HG03159 (cell line): Measurements from ENCODE around the gene KRTAP10-1.

Source experiments
- ATAC-seq: cut with Tn5 transposase; IDR thresholded peaks from one replicate; pipeline ENCODE4 v1.9.1; 2021; ENCODE audit warnings: mild to moderate bottlenecking, moderate library complexity; ENCODE audit not compliant: unreplicated experiment

The KRTAP10-1 gene

DNA sequence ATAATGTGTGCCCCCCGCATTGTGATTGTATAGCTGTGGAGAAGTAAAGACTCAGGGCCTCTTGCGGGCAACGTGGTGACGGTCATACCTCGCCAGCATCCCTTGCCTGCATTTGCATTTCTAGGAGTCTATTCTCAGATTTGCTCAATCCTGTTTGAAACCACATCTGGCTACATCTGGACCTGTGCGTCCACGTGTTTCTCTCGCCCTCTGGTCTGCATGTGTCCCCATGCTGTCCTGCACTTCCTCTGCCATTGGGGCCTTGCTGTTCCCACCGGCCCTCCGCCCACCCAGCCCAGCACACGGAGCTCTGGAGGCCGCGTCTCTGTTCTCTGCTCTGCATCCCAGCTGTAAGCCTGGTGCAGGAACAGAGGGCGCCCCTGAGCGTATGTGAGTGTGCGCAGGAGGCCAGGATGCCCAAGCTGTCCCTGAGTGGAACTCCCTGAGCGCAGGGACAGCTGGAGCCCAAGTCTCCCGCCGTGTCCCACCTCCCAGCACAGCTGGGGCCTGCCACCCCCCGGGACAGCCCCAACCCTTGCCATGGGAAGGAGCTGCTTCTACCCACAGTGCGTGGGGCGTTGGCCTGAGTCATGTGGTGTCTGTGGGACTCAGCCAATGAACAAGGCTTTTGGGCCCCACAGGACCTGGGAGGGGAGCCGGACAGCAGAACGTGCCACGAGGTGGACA, 9.7 kb upstream of the KRTAP10-1 start:
- no peak for ATAC-seq

DNA sequence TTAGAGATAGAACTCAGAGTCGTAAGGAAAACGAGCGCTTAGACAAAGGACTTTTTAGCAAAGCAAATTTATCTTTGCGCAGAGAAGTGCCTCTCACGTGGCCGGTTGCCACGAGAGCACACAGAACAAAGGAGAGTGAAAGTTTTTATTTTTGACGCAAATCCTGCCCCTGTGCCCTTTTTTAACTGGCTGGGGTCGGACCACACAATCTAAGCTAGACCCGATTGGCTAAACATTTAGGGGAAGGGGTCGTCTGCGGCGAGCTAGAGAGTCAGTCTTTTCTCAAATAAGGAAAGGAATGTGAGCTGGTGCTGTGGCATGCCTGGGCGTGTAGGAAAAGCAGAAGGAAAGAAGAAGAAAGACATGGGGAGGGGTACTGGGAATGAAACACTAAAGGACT, 8.9 kb upstream of the KRTAP10-1 start:
- ATAC-seq = no peak

DNA sequence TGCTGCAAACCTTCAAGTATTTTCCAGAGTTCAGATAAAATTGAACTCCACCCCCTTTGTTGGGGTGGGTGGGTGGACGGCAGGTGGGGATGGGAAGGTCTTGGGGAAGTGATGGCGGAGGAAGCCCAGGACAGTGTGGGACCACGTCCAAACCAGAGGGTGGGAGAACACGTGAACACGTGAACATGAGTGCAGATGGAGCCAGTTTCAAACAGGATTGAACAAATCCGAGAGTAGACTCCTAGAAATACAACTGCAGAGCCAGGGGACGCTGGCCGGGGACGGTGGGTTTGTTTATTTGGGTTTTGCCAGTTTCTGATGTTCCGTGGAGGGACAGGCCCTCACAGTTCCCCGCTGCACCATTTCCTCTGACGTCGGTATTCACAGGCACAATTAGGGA, 8.4 kb upstream of the KRTAP10-1 start:
- no peak for ATAC-seq

DNA sequence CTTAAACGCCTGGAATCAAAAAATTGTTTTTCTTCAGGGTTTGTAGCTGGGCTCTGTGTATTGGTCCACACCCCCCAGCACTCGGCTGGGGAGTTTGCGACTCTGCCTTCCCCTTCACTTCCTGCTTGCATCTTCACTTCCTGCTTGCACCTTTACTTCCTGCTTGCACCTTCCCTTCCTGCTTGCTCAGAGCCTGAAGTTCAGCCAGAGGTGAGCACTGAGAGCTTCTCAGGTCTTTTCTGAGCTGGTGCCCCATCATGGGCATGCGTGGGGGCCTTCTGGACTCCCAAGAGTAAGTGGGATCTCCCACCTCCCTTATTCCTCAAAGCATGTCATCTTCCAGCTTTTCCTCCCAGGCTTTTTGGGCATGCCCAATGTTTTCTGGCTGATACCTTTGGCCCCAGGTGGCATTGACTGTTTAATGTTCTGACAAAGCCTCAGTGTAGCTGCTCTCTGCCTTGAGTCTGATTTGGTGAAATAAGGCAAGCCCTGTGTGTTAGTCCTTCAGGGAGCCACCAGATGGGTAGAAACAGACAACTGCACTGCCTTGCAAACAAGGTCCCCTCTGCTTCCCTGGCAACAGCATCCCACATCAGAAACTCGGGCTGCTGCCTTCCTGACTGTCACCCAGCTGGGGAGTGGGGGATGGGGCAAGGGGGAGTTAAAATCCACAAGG, 7.8 kb upstream of the KRTAP10-1 start:
- no peak for ATAC-seq

DNA sequence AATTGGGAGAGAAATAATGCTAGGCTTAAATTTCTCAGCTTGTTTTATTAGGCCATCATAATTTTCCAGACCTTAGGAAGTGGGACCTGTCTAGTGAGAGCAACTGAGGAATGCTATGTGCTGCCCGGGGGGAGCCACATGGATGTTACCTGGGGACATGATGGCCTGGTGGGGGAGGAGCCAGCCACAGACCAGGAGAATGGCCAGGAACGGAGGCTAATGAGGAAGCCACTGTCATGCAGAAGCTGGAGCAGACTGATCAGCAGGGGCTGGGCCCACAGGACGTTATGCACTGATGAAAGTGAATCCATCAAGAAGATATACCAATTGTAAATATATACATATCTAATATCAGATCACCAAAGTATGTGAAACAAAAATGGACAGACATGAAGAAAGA, 4.6 kb upstream of the KRTAP10-1 start:
- ATAC-seq = no peak

DNA sequence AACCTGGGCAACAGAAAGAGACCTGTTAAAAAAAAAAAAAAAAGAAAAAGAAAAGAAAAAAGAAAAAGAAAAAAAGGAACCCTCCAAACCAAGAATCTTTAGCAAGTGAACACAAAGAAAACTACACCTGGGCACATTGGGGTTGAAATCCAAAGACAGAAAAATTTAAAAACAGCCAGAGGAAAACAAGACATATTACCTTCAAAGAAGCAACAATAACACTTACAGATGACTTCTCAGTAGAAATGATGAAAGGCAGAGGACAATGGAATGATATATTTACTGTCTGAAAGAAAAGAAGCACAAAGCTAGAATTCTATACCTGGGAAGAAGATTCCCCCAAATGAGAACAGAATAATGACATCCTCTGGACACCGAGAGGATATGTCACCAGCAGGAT, 2.7 kb upstream of the KRTAP10-1 start:
- ATAC-seq = no peak

DNA sequence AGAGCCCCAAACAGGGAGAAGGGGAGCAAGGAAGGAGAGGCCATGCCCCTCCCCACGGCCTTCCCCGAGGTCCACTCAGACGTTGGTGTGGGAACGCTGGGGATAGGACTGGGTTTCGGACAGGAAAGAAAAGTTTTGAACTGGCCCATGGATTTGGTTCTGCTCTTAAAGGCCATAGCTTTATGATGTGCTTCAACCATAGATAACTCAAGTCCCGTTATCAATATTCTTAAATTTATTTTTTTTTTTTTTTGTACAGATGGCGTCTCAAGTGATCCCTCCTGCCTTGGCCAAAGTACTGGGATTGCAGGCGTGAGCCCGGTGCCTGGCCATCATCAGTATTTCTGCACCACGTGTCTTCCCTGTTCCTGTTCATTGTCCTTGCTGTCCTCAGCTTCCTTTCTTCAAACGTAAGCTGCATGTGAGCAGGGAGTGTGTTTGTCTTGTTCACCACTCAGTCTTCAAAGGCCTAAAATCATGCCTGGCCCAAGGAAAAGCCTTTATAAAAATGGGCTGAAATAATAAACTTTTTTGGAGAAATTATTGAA, 820 bp upstream of the KRTAP10-1 start:
- ATAC-seq = no peak

DNA sequence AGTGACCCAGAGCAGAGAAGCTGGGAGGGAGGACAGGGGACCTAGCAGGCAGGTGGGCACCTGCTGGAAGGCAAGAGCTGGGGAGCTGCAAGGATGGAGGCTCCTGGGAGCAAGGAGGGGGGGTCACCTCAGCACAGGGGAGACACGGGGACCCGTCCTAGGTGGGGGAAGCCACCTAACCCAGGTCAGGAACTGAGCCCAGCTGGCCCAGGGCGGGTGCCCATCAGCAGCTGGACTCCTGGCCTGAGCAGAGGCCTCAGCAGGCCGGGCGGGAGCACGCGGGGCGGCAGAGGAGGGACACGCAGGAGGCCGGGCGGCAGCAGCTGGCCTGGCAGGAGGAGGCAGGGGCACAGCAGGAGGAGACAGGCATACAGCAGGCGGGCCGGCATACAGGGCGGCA, 949 bp downstream of the KRTAP10-1 start:
- no peak for ATAC-seq

DNA sequence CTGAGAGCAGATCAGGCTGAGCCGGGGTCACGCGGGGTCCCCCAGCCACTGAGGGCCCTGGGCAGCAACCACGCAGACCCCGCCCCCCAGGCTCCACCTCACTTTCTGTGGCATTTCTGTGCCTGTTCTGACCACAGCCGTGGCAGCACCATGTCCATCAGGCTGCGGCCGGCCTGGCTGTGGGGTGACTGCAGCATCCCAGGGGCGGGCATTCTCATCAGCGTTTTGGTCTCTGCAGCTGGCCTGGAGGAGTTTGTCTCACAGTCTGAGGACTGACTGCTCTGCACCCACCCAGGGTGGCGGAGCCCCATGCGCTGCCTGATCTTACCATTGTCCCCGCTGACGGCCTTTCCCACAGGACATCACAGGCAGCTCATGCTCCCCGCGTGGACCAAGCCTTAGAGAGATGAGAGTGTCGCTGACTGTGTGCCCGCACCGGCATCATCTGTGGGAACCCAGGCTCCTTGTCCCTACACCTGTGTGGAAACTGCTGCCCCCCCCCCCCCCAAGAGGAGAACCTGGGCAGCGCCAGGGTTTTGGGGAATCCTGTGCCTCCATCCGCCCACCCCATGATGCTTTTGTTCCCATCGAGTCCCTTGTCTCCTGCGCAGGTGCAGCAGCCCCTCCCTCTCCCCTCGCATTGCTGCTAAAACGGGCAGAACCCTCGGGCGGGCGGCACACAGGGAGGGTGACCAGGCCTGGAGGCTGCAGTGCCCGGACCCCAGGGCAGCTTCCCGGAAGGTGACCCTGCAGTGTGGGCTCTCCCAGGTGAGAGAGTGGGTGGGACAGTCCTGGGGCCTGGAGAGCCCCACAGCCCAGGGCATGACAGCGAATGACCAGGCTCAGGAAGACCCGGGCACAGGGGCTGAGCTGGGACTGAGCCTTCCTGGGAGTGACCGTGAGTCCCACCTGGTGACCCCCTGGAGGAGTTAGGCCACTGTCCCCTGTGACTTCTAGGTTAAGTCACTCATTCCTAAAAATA, 1.8 kb downstream of the KRTAP10-1 start:
- no peak for ATAC-seq

DNA sequence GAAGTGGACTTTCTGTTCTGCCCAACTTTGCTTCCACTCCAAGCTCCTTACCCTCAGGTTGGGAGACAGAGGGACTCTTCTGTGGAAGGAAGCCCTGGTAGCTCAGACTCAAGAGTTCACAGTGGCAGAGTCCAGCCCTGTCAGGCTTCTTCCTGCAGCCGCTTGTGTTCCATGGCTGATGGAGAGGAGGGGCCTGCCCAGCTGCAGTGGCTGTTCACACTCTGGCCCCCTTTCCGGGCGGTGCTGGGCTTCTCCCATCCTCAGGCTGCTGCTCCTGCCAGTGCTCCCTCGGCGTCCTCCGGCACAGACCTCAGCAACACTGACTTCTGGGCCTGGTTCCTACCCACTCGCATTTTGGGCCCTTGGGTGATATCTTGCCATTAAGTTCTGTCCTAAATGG, 4.0 kb downstream of the KRTAP10-1 start:
- no peak for ATAC-seq

DNA sequence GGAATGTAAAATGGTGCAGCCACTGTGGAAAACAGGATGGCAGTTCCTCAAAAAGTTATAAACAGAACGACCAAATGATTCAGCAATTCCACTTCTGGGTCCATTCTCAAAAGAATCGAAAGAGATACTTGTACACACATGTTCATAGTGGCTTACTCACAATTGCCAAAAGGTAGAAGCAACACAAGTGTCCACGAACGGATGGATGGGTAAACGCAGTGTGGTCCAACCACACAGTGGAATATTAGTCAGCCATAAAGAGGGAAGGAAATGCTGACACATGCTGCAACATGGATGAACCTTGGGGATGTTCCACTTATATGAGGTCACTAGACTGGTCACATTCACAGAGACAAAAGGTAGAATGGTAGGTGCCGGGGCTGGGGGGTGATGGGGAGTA, 5.3 kb downstream of the KRTAP10-1 start:
- no peak for ATAC-seq

DNA sequence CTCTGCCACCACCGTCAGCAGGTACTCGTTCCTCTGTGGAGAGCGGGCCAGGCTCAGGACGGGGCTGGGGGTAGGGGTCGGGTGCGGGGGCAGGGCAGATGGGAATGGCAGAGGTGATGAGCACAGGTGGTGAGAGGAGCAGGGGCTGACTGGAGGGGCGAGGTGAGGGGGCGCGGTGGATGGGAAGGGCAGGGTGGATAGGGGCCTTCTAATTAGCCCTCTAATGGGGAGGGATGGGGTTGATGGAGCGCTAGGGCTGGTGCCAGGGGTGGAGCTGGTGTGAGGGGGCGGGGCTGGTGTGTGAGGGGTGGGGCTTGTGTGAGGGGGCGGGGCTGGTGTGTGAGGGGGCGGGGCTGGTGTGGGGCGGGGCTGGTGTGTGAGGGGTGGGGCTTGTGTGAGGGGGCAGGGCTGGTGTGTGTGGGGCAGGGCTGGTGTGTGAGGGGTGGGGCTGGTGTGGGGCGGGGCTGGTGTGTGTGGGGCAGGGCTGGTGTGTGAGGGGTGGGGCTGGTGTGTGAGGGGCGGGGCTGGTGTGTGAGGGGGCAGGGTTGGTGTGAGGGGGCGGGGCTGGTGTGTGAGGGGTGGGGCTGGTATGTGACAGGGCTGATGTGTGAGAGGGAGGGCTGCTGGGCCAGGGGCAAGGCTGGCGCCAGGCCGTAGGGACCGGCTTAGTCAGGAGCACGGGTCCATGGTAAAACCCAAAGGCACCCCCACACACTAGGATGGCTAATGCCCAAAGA, 5.9 kb downstream of the KRTAP10-1 start:
- no peak for ATAC-seq

DNA sequence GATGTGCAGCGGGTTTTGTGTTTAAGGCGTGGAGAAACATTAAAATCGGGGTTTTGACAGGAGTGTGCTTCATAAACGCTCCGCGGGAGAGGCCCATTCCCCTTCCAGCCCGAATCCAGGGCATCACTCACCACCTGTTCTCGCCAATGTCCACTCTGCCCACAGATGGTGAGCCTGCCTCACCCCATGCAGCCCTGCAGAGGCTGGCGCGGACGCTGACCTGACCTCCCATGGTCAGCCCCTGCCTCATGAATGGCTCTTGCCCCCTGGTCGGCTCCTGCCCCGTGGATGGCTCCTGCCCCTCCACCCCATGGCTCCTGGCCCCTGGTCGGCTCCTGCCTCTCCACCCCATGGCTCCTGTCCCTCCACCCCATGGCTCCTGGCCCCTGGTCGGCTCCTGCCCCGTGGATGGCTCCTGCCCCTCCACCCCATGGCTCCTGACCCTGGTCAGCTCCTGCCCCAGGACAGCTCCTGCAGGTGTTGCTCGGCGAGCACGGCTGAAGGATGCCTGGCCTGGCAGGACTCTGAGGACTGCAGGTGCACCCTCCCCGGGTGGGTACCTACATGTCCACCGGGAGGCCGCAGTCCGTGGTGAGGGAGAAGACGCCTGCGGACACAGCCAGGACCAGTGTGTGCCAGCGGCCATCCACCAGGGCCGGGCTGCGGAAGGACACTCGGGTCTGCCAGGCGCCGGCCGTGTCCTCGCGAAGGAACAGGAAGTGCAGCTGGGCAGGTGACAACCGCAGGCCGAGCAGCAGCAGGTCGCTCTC, 6.7 kb downstream of the KRTAP10-1 start:
- ATAC-seq = no peak

DNA sequence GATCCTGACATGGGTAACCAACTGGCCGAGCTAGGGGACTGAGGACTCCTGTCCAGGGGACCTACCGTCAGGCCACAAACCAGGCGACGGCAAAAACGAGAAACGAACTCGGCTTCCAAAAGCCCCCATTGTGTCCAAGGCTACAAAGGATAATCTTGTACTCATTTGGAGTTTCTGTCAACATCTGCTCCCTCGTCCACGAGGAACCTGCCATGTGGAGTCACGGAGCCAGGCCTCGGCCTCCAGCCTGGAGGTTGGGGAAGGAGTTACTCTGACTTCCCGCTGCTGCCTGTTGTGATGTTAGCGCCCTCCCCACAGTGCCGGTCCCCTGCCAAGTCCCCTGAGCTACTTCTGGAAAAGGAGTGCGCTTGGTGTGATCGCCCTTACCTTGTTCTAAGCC, 7.3 kb downstream of the KRTAP10-1 start:
- no peak for ATAC-seq

DNA sequence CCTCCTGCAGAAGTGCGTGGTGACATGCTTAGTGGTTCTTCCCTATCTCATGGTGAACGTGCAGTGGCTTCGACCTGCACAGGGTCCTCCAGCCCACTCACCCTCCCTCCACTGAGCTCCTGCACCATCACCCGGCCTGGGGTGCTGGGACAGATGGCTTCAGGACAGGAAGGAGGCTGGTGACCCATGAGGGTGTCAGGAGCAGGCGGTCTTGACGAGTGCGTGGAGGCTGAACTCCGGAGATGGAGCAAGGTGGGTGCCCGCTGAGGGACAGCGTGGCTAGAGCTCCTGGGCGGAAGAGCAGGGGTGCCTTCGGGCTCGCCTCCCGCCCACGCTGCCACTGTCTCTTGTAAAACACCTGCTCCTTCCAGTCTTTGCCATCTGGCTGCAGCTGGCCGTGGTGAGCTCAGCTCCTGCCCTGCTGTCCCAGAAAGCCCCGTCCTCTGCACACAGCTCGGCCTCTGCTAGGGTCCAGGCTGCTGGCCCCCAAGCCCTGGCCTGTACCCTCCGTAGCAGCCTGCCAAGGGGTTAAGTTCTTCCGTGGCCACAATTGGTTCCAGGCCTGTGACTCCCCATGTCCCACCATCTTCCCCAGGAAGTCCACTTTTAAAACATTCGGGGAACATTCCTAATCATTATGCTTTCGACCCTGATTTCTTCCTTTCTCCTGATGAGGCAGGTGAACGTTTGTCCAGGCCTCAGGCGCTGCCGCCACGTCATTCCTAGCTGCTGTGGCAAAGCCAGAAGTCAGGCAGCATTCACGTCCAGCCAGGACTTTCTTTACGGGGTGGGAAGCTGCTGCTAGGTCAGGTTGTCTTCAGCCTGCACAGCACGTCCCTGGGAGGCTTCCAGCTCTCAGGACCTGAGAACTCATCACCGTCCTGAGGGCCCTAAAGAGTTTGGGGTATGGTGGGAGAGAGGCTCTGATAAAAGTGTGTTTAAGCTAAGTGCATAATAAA, 8.1 kb downstream of the KRTAP10-1 start:
- ATAC-seq = no peak

DNA sequence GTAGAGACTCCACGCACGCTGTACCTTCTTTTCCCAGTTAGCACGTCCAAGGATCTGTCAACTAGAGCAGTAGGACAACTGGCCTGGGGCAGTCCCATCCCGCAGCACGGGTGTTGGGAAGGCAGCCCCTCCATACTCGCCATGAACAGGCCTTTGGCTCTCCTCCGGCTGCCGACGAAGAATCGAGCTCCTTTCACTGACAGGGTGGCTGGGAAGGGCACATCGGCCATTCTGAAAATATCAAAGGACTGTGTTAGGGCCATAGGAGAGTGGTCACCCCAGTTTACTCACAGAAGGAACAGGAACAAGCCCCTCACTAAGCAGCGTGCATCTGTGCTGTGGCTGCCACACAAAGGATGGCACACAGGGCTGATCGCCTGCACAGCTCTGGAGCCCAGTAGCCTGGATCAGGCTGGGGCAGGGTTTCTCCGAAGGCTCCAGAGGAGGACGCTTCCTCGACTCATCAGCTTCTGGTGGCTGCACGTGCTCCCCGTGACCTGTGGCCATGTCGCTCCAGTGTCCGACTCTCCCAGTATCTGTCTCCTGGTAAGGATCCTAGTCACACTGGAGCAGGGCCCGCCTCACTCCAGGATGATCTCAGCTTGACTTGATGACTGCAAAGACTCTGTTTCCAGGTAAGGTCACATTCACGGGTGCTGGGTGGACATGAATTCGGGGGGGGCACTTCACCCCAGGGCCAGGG, 8.9 kb downstream of the KRTAP10-1 start:
- no peak for ATAC-seq

DNA sequence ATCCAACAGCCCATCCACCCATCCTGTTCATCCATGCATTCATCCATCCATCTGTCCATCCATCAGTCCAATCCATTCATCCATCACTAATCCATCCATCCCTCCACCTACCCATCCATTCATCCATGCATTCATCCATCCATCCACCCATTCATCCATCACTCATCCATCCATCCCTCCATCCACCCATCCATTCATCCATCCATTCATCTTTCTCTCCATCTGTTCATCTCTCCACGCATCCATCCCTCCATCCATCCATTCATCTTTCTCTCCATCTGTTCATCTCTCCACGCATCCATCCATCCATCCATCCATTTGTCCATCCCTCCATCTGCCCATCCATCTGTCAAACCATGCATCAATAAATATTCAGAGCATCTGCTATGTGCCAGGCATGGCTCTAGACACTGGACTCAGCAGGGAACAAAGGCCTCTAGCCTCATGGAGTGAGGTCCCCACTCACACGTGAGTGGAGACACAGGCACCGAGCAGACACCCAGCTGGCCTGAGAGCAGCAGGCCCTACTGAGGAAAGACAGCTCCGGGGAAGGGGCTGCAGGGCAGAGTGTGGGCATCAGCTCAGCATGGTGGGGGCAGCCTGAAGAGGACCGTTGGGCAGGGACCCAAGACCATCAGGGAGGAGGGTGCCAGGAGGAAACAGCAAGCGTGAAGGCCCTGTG, 9.6 kb downstream of the KRTAP10-1 start:
- no peak for ATAC-seq
